ENCODE data around the gene MED12L. TPM values are rescaled to one million over a fixed set of nuclear protein-coding genes. Genes with fewer than 3 reads are reported as not detected.

Gene MED12L
- total RNA-seq, 1 donor from 2014 or later: 0.97 TPM

DNA sequence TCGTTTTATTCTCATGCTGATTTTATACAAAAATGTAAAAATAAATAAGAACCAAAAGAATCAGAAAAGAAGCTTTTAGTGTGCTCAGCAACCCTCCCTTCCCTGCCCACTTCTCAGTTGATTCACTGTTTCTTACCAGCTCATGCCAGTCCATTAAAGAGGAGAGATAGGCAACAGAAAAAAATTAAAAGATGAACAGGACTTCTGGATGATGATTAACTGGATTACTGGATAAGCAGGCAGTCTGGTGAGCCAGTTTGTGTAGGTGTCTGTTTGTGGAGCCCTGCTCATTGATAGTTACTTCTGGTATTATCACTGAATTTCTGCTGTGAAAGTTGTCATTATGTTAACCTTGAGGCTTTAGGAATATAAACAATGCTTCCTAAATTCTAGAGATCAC, 132.7 kb downstream of the MED12L start:
- no peak for DNase-seq (ENCODE audit: low spot score)
- TF ChIP-seq CTCF (IDR thresholded peaks at IDR 0.05): no peak
- no peaks in the 10 kb centered on the region for H3K27me3 Mint-ChIP-seq (ENCODE audit: low read depth)
- no peak overlapping the region for H3K4me3 Mint-ChIP-seq (ENCODE audit: unreplicated experiment)
- H3K4me1 Mint-ChIP-seq (ENCODE audit: low read depth): peaks cover 39% of the 10 kb centered on the region
- no peaks in the 10 kb centered on the region for H3K36me3 Mint-ChIP-seq (ENCODE audit: low read depth)
- no peak overlapping the region for H3K27ac Mint-ChIP-seq (ENCODE audit: unreplicated experiment)
- peaks cover 9% of the 10 kb centered on the region for H3K9me3 Mint-ChIP-seq (ENCODE audit: low read depth)

- Mint-ChIP-seq H3K9me3 (ENCODE audit: low read depth) (peaks cover 9% of the 10 kb centered on the region), H3K27me3 (ENCODE audit: low read depth) (no peaks in the 10 kb centered on the region), H3K4me1 (ENCODE audit: low read depth) (peaks cover 39% of the 10 kb centered on the region), H3K27ac (ENCODE audit: unreplicated experiment) (no peak overlapping the region), H3K36me3 (ENCODE audit: low read depth) (no peaks in the 10 kb centered on the region), H3K4me3 (ENCODE audit: unreplicated experiment) (no peak overlapping the region)
- no peak for DNase-seq (ENCODE audit: low spot score)
- no peak for TF ChIP-seq CTCF (IDR thresholded peaks at IDR 0.05)
Observed at GRCh38 chr3:151219056-151219455, 133.6 kb downstream of the MED12L start.

DNA sequence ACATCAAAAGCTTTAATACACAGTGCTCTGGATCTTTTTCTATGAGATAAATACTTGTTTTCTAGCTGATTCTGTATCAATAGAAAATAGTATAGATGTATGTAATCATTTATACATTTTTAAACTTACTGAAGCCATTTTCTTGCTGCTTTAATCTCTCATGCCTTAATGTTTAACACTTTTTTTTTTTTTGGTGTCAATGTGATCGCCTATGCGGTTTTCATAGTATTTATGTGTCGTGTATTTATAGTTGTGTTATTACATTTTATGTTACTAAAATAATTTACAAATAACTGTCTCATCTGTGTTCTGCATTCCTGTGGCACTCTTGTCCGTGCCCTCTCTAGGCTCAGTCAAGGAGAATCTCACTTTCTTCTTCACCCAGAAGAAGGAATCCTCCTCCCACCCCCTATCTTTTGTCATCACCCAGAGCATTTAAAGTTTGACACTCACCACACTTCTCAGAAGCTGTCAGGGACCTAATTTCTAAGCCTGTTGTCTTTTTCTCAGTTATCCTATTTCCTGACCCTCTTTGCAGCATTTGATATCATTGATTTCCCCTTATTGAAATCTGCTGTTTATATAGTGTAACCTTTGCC, 138.9 kb downstream of the MED12L start:
- no peak overlapping the region for H3K4me3 Mint-ChIP-seq (ENCODE audit: unreplicated experiment)
- peaks cover 9% of the 10 kb centered on the region for H3K9me3 Mint-ChIP-seq (ENCODE audit: low read depth)
- H3K27ac Mint-ChIP-seq (ENCODE audit: unreplicated experiment): peak overlapping the region; percentile 1
- TF ChIP-seq CTCF (IDR thresholded peaks at IDR 0.05): no peak
- H3K4me1 Mint-ChIP-seq (ENCODE audit: low read depth): peaks cover 41% of the 10 kb centered on the region
- no peaks in the 10 kb centered on the region for H3K36me3 Mint-ChIP-seq (ENCODE audit: low read depth)
- H3K27me3 Mint-ChIP-seq (ENCODE audit: low read depth): no peaks in the 10 kb centered on the region
- no peak for DNase-seq (ENCODE audit: low spot score)

DNA sequence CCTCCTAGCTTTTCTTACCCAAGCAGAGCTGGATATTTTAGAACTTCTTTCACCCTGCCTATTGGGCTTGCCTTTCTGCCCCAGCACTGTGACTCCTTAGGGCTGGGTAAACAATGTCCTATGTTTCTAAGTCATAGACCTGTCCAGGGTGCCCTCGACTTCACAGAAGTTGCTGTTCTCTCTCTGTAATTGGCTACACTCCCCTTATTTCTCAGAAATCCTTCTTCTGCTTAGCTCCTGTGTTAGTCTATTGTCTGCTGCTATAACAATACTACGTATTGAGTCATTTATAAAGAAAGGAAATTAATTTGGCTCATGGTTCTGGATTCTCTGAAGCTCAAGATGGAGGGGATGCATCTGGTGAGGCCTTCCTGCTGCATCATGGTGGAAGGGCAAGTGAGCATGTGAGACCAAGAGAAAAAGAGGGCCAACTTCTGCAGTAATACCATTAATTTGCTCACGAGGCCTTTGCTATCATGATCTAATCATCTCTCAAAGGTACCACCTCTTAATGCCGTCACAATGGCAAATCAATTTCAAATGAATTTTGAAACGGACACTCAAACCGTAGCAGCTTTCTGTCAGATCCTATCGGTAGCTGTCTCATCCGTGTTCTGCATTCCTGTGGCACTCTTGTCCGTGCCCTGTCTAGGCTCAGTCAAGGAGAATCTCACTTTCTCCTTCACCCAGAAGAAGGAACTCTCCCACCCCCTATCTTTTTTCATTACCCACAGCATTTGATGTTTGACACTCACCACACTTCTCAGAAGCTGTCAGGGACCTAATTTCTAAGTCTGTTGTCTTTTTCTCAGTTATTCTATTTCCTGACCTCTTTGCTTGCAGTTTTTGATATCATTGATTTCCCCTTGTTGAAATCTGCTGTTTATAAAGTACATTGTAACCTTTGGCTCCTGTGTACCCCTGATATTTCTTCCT, 139.8 kb downstream of the MED12L start:
- Mint-ChIP-seq H3K4me1 (ENCODE audit: low read depth) (peaks cover 42% of the 10 kb centered on the region), H3K27ac (ENCODE audit: unreplicated experiment) (peak overlapping the region; percentile 71), H3K36me3 (ENCODE audit: low read depth) (no peaks in the 10 kb centered on the region), H3K9me3 (ENCODE audit: low read depth) (peaks cover 9% of the 10 kb centered on the region), H3K4me3 (ENCODE audit: unreplicated experiment) (no peak overlapping the region), H3K27me3 (ENCODE audit: low read depth) (no peaks in the 10 kb centered on the region)
- no peak for DNase-seq (ENCODE audit: low spot score)
- no peak for TF ChIP-seq CTCF (IDR thresholded peaks at IDR 0.05)

- no peak overlapping the region for H3K4me3 Mint-ChIP-seq (ENCODE audit: unreplicated experiment)
- no peaks in the 10 kb centered on the region for H3K27me3 Mint-ChIP-seq (ENCODE audit: low read depth)
- no peak for DNase-seq (ENCODE audit: low spot score)
Observed at GRCh38 chr3:151226088-151226563, 140.7 kb downstream of the MED12L start.

More at GRCh38 chr3:151226088-151226563, 140.7 kb downstream of the MED12L start:
- peaks cover 3% of the 10 kb centered on the region for H3K9me3 Mint-ChIP-seq (ENCODE audit: low read depth)
- TF ChIP-seq CTCF (IDR thresholded peaks at IDR 0.05): no peak
- peaks cover 44% of the 10 kb centered on the region for H3K4me1 Mint-ChIP-seq (ENCODE audit: low read depth)
- H3K27ac Mint-ChIP-seq (ENCODE audit: unreplicated experiment): peak overlapping the region; percentile 71
- no peaks in the 10 kb centered on the region for H3K36me3 Mint-ChIP-seq (ENCODE audit: low read depth)

Data from chondrocyte (in vitro differentiated cells).